ENCODE data around the gene WFDC10A.

GRCh38 chr20:45636513-45636912 is 7.0 kb downstream of the WFDC10A start:
- no peak for TF ChIP-seq CTCF (IDR thresholded peaks at IDR 0.05)
- no peak for TF ChIP-seq ZFX (IDR thresholded peaks at IDR 0.05; ENCODE audit: borderline replicate concordance)
